ENCODE measurements around the gene MFAP3.
"Not testable (repeated sequence)": the region's sequence is repeated elsewhere in the genome, so short reads cannot be mapped to it uniquely, and the experiment has no call there.

MFAP3 gene

GRCh38 chr5:154055201-154055600 lies 16.4 kb downstream of the MFAP3 start:
- DNase-seq: no peak

DNA sequence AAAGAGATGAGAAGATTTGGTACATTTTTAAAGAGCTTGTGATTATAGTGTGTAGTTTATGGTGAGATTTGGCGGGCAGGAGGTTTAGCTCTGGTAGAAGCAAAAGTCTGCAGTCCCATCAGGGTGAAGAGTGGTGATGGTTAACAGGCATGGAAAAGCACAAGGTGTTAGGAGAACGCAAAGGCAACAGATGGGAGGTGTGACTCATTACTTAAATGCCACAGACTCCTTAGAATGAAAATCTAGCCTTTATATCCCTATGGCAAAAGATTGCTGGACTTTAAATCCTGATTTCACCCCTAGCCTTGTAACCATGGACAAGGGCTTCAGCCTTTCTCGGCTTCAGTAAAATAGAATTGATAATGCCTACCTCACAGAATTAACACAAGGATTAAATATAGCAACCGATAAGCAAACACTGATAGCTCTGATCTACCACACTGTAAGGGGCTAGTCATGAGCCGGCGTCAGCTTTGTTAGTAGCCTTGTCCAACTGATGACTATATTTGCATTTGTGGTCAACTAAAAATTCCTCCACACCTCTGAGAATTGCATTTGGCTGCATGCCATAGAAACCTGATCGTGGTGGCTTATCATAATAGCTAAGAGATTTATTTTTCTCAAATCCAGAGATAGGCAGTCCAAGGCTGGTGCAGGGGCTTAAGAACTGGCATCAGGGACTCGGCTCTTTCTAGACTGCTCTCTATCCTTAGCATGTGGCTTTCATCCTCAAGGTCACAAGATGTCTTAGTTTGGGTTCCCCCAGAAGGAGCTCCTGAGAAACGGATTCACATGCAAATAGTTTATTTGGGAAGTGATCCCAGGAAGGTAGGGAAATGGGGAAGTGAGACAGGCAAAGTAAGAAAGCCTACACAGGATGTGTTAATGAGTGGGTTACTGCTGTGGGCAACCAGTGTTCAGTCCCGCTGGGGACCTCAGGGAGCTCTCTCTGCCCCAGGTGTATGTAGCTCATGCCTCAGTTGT lies 19.6 kb downstream of the MFAP3 start:
- DNase-seq: no peak

- no peak for DNase-seq
Observed at GRCh38 chr5:154059039-154059430, 20.3 kb downstream of the MFAP3 start.

DNA sequence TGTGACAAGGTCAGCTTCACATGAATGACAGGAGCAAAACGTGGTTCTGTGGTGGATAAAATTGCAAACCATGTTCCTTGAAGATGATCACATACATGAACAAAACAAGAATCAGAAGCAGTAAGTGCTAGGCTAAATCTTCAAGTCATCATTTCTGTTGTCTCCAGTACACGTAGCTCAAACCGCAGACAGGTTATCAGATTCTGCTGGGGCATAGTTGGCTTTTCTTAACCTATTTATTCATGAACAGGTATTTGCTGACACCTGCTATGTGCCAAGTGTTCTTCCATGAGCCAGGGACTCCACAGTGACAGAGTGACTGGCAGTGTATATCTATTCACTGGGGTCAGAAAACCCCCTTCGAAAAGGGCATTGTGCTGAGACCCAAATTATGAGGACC lies 20.8 kb downstream of the MFAP3 start:
- DNase-seq: no peak

DNA sequence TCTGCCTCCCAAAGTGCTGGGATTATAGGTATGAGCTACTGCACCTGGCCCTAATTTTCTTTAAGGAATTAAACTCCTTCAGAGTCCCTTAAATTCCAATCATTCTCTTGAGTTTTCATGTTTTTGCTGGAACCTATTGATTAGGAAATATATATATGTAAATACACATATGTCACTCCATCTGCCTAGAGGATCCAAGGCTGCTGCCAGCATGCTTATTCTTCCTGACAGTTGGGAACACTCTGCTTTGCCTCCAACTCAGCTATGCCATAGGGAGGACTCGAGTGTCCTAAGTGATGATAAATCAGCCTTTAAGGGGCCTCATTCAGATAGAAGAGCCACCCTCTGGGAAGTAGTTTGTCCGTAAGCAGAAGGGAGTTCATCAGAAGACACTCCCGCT lies 21.8 kb downstream of the MFAP3 start:
- no peak for DNase-seq

GRCh38 chr5:154063372-154063771 lies 24.6 kb downstream of the MFAP3 start:
- no peak for DNase-seq

- no peak for DNase-seq
Observed at GRCh38 chr5:154065971-154066370, 27.2 kb downstream of the MFAP3 start.

DNA sequence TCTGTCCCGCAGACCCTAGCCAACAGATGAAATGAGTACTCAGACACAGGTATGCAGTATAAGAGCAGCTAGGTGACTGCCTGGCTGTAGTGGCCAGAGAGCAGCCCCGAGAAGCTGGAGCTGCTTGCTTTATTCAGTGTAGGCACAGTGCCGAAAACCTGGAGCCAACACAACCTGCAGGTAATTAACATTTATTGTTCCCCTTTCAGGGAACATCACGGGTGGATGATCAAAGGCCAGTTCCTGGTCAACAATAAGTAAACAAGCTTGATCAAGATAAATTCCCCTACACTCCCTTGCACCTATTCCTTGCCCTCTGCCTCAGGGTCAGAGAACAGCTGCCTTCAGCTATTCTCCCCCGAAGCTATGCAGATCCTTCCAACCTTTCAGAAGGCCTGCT lies 31.1 kb downstream of the MFAP3 start:
- not testable (repeated sequence) for DNase-seq

DNA sequence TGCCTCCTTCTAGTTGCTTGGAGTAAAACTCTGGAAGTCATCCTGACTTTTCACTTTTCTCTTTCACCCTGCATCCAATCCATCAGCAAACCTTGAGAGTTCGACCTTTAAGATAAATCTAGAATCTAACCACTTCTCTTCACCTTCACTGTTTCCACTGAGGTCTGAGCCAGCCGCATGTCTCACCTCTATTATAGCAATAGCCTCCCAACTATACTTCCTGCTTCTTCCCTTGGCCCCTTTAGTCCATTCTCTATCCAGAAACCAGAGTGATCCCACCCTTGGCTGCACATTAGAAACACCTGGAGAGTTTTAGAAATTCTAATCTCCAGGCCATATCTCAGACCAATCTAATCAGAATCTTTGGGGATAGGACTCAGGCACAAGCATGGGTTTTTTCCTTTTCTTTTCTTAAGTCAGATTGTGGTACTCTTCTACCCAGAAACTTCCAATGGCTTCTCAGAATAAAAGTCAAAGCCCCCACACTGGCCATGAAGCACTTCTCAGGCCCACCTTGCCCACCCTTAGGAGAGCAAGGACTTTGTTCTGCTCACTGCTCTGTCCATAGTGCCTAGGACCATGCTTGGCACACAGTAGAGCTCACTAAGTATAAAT lies 33.1 kb downstream of the MFAP3 start:
- DNase-seq: no peak

DNA sequence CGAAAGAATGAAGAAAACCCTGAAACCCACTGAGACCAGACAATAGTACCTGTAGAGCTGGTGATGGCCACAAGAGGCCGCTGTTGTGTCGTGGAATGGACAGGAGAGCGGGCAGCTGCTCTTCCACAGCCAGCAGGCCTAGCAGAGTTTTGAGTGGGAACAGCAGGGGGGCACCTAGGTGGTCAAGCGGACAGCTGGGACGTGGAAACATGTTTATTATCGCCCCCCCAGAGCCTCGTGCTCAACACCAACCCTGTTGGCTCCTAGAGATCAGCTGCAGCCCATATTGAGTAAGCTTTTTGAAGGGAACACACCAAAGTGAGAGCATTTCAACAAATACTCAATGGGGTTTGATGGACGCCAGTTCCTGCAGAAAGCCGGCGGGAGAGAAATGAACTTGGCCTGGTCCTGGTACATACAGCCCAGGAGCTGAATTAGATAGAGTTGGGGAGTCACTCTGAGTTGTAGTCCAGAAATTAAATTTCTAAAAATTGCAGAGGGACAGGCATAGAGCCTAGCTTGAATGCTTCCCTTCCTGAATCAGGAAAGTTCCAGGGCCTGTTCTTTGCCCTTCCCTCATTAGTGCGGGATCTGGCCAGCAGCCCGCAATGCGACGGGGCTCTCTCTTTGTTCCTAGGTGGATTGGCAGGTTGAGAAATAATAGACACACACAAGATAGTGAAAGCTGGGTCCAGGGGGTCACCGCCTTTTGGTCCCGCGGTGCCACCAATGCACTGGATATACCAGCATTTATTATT lies 33.8 kb downstream of the MFAP3 start:
- DNase-seq: peak; percentile 76

DNA sequence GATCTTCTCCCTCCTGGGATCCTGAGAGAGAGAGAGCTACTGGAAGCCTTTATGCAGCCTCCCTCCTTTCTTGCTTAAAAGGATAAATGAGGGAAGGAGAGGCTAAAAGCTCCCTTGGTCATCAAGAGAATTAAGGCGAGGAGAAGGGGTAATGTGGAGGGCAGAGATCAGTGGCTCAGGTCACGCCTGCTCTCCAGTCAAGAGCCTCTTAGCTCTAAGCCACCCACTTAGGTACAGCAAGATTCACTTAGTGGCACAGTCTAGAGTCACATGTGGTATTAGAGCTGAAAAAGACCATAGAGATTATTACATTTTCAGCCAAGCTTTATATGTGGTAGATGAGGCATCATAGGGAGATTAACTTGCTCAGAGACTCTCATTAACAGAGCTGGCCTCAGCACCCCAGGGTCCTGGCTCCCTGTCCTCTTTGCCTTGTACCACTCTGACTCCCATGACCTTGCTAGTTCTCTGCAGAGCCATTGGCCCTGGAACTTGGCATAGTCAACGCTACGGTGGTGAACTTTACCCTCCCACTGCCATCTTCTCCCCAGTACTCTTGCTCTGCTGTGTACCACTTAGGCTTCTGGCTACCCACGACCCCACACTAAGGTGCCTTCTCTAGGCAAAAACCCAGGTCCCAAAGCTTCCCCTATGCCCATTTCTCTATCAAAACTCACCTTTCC lies 37.6 kb downstream of the MFAP3 start:
- DNase-seq: no peak

GRCh38 chr5:154077696-154078095 lies 38.9 kb downstream of the MFAP3 start:
- DNase-seq: no peak

- no peak for DNase-seq
Observed at GRCh38 chr5:154078272-154078671, 39.5 kb downstream of the MFAP3 start.

DNA sequence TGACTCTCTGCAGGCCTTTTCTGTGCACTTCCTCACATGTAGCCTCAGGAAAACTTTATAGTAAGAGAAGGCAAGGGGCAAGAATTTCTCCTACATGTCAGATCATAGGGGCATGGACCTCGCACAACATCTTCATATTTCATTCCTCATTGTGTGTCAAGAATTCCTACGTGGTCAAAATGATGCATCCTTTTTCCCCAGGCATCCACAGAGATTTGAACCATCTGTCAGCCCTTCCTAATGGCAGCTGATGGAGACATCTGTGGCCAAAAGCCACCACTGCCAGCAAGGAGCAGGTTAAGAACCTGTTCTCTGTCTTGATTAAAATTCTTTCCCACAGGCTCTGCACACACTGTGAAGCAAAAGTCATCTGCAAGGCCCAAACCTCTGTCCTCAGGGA lies 42.5 kb downstream of the MFAP3 start:
- no peak for DNase-seq

DNA sequence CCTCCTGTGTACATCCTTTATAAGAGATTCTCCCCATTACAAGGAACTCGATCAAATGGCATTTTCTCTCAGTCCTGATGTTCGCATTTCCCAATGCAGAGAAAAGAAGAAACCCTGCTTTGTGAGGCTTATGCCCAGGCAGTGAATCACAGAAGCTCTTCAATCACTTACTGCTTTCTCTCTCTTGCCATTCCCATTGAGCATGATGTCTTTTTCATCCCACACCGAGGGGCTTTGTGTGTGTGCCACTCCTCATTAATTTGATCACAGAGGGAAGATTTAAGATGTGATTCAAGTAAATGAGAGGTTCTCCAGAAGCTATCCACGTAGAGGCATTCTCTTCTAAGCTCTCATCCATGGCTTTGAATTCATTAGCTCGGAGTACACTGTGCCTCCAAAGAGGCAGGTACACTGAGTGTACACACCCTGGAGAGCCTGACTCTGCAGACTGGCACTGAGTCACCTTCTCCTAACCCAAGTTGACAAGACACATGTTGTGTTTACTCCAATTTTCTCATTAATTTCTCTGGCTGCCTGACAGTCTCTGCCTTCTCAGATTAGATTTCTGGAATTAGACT lies 45.4 kb downstream of the MFAP3 start:
- no peak for DNase-seq

- DNase-seq: no peak
Observed at GRCh38 chr5:154086146-154086545, 47.4 kb downstream of the MFAP3 start.

GRCh38 chr5:154086641-154087040 lies 47.9 kb downstream of the MFAP3 start:
- DNase-seq: no peak

DNA sequence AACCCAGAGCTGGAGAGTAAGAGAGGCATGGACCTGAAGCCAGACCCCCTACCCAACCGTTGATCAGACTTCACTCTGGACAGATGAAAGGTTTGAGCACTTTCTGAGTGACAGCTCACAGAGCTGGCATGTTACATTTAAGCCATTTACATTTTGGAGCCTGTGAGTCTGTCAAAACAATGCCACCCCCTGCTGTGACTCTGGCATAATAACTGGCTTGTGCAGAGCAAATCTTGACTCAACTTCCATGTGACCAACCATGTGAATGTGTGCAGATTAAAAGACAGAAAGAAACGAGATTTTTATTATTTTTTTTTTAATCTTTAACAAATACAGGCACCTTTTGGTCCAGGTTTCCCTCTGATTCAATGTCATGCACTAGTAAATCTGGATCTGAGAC lies 48.5 kb downstream of the MFAP3 start:
- peak; percentile 36 for DNase-seq

DNA sequence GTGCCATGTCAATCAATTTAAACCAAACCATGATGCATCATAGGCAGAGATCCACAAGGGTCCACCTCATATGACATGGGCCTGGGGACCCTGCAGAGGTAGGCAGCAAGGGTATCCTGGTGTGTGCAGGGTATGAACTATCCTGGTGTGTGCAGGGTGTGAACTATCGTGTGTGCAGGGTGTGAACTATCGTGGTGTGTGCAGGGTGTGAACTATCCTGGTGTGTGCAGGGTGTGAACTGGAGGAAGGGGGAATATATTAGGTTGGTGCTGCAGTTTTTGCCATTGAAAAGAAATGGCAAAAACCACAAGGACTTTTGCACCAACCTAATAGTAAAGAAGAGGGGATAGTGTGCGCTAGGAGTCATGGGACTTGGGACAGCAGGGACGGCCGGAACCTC lies 50.0 kb downstream of the MFAP3 start:
- DNase-seq: no peak

GRCh38 chr5:154090656-154091055 lies 51.9 kb downstream of the MFAP3 start:
- DNase-seq: no peak

GRCh38 chr5:154092356-154093141 lies 53.8 kb downstream of the MFAP3 start:
- no peak for DNase-seq

DNA sequence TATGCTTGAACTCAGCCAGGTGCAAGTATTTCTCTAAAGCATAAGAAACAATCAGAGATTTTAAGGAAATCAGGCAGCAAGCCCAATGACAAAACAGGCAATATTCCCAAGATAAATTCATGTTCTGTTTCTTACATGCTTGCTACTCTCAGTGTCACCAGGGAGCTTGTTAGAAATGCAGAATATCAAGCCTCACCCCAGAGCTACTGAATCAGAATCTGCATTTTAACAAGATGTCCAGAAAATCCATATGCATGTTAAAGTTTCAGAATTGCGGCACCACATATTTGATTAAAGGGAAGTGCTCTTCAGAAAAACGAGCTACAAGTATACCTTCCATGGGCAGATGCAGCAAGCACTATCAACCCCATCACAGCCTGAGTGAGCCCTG lies 54.4 kb downstream of the MFAP3 start:
- DNase-seq: no peak

Measured in midbrain (tissue), 1 donor.